ENCODE measurements around the gene OLR1.
"Not testable (repeated sequence)": the region's sequence is repeated elsewhere in the genome, so short reads cannot be mapped to it uniquely, and the experiment has no call there.

OLR1 gene

GRCh38 chr12:10190558-10191388 is 18.8 kb upstream of the OLR1 start:
- no peak for DNase-seq

DNA sequence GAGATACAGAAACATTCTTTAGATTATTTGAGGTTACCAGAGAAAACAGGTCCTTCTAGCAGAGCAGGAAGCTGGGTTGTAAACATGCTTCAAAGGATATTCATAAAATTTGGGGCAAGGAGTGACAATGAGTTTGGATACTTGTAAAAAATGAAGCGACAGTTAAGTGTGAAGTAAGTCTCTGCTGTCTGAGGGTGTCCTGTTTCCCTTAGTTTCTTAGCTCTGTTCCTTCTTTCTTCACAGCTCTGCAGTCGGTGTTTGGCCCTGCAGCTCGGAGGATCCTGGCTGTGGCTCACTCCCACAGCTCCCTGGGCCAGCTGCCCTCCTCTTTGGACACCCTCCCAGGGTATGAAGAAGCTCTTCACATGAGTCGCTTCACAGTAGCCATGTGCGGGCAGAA is 17.7 kb upstream of the OLR1 start:
- no peak for DNase-seq

DNA sequence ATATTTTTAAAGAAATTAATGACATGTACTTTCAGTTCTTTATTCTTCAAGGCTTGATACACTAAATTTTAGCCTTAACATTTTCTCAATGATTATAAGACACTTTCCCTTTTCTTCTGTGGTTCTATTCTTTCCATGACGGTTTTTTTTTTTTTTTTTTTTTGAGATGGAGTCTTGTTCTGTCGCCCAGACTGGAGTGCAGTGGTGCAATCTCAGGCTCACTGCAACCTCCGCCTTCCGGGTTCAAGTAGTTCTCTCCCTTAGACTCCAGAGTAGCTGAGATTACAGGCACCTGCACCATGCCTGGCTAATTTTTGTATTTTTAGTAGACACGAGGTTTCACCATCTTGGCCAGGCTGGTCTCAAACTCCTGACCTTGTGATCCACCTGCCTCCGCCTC is 15.0 kb upstream of the OLR1 start:
- not testable (repeated sequence) for DNase-seq

GRCh38 chr12:10186299-10186698 is 14.4 kb upstream of the OLR1 start:
- no peak for DNase-seq

- no peak for DNase-seq
Measured at GRCh38 chr12:10184261-10184843, 12.4 kb upstream of the OLR1 start.

GRCh38 chr12:10182354-10183049 is 10.6 kb upstream of the OLR1 start:
- DNase-seq: no peak

DNA sequence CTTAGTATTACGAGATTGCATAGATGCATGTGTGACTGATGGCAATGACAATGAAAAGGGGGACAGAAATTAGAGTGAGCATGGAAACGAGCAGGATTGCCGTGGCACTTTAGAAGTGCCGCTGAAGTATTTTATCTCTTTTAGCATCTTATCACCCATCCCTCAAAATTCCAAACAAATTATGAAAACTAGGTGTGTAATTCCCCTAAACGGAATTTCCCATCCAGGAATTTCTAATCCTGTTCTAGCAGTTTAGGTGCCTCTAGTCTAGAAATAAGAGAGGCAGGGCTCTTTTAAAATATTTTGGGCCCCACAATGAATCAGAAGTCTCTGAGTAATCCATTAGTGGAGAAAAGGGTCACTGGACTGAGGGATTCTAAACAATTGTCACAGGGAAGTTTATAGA is 7.8 kb upstream of the OLR1 start:
- no peak for DNase-seq

GRCh38 chr12:10178821-10179220 is 6.9 kb upstream of the OLR1 start, which contains the start of gene TMEM52B:
TMEM52B (plus strand) TSS chr12:10179032; CDS start chr12:10179575, 543 bp downstream.
- DNase-seq: no peak

GRCh38 chr12:10175846-10176636 is 4.1 kb upstream of the OLR1 start:
- no peak for DNase-seq

DNA sequence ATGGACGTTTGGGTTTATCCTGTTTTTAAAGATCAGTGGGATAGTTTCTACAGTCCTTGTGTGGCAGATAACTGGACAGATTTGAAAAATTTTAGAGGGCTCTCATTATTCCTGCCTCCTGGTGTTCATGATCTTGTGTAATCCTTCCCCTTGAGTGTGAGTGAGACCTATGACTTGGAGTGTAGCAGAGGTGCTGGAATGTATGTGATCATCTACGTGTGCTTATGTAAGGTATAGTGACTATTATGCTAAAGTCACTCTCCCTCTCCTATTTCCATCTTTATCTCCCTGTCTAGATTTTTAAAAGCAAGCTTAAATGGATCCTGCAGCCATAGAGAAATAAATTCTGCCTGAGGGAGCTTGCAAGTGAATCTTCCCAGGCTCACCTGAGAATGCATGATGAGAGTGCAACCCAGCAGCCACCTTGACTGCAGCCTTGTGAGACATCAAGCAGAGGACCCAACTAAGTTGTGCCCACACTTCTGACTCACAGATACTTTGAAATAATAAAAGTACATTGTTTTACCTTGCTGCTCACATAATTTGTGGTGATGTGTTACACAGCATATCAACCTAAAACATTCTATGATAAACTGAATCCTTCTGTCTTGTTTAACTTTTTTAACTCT is 3.2 kb upstream of the OLR1 start:
- DNase-seq: no peak

DNA sequence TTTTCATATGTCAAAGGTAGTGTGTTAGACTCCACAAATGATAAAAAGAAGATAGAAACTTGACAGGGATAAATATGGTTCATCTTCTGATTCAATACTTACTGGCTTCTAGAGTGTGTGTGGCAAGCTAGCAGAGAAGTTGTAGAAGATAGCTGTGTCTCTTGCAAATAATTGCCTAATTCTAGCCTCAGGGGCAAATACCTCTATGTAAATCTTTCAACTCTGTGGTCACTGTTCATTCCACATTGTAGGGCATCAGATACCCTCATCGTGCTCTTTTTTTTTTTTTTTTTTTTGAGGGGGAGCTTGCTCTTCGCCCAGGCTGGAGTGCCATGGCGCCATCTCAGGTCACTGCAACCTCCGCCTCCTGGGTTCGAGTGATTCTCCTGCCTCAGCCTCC is 1.7 kb downstream of the OLR1 start:
- no peak for DNase-seq

GRCh38 chr12:10169104-10169503 is 2.8 kb downstream of the OLR1 start:
- DNase-seq: no peak

GRCh38 chr12:10167599-10167998 is 4.3 kb downstream of the OLR1 start:
- no peak for DNase-seq

DNA sequence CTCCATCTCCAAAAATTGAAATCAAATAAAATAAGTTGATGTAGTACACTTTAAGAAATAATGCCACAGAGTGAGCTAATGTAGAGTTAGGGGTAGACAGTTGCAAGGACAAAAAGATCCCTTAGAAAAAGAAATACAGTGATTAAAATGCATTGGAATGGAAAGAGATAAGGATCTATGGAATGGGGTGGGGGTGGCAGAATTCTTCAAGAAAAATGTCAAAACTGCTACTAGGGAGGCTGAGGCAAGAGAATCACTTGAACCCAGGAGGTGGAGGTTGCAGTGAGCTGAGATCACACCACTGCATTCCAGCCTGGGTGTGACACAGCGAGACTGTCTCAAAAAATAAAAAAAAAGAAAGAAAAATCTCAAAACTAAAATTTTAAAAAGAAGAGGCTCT is 6.5 kb downstream of the OLR1 start:
- DNase-seq: no peak

GRCh38 chr12:10163084-10163483 is 8.8 kb downstream of the OLR1 start:
- DNase-seq: no peak

DNA sequence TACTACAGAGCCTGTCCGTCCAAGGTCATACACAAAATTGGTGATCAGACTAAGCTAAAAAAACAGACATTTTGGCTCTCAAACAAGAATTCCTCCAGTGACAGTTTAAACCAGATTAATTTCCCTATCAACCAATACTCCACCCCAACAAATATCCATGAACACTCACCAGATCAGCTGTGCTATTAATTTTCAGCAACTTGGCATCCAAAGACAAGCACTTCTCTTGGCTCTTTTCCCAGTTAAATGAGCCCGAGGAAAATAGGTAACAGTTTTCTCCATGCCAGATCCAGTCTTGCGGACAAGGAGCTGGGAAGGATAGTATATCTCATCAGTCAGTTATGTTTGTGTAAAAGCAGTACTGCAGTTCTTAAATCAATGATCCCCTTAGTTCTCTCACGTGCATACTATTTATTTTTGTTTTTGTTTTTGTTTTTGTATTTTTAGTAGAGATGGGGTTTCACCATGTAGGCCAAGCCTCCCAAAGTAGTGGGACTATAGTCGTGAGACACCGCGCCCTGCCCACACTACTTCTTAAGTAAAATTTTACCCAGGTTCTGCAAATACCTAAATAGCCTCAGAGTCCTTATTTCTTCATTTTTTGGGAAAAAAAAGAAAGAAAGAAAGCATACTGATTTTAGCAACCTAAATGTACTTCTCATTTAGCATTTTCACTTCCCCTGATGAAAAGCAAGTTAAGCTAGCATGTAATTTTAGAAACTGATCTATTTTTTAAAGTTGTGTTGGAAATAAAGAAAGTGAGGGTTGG is 11.1 kb downstream of the OLR1 start:
- DNase-seq: no peak

DNA sequence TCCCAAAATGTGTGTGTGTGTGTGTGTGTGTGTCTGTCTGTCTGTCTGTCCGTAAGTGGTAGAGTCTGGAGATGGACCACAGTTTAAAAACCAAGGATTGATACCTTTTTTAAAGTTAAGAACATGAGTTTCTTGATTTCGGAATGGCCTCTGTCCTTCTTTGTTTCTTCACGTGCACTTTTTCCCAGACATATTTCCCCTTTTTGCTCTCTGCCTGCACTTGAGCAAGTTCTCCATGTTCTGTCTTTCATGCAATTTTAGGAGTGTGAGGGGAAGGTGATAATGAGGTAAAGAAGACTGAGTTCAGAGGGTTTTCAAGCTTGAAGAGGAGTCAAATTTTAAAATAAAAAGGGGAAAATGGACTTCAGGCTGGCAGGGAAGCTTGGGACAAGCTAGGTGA is 12.7 kb downstream of the OLR1 start:
- no peak for DNase-seq

DNA sequence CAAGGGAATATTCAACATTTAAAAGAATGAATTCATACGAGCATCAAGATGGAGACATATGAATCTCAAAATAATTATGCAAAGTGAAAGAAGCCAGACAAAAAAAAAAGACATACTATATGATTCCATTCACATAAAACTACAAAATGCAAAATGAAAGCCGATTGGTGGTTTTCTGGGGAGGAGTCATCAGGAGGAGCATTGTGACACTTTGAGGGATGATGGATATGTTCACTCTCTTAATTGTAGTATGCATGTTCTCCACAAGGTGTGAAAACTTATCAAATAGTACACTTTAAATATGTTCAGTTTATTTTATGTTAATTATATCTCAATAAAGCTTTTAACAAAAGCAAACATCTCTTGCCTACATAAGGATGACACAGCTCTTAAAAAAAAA is 13.5 kb downstream of the OLR1 start:
- DNase-seq: no peak

DNA sequence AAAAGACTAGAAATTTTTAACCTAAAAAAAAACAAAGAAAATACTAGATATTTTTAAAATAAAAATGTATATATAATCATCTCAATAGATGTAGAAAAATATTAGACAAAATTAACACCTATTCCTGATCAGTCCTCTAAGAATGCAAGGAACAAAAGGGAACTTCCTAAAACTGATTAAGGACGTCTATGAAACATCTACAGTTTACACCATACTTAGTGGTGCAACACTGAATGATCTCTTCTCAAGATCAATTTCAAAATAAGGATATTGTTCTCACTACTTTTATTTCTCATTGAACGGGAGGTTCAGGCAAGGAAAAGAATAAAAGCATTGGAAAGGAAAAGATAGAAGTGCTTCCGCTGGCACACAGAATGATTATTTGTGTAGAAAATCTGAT is 16.0 kb downstream of the OLR1 start:
- DNase-seq: no peak

GRCh38 chr12:10154145-10154496 is 17.8 kb downstream of the OLR1 start:
- no peak for DNase-seq

GRCh38 chr12:10153271-10154144 is 18.4 kb downstream of the OLR1 start:
- DNase-seq: peak; percentile 17
